GM18505 (cell line): Measurements from ENCODE around the gene ATXN10.

Experiments
- ATAC-seq: cut with Tn5 transposase; IDR thresholded peaks from one replicate; pipeline ENCODE4 v1.9.1; 2021; ENCODE audit not compliant: unreplicated experiment
- POLR2A ChIP-seq: IDR thresholded peaks from 4 replicates; pipeline ENCODE4 v1.6.1; 2011; ENCODE audit warnings: borderline replicate concordance; ENCODE audit not compliant: insufficient read depth, insufficient read length; ENCODE audit errors: extremely low read depth

ATXN10 gene

DNA sequence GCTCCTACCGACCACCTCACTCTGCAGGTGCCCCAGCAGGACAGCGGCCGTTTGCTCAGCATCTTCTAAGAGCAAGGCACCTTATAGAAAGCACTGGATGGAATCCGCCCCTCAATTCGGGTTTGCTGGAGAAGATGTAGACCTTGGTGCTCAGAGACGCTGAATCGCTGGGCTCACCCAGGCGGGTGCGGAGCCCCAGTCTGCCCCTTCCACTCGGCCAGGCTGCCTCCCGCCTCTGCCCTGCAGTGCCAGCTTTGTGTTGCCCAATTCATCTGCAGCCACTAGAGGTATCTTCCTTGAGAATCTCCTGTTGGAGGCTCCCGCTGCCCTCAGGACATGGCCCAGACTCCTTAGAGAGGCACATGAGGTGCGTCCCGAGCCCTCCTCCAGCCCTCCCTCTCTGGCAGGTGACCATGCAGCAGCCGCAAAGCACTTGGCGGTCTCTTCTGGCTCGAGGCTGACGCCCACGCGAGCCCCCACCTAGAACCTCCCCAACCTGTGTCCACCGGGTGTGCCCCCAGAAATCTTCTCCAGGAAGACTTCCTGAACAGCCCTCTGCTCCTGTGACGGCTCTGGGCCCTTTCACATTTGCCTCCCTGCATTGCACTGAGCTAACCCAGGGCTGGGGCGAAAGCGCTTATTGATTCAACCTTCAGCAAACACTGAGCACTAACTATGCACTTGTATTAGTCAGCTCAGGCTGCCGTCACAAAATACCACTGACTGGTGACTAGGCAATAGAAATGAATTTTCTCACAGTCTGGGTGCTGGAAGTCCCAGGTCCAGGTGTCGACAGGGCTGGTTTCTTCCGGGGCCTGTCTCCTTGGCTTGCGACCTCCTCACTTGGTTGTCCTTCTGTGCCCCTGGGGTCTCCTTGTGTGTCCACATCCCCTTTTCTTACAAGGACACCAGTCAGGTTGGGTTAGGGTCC, 187.9 kb downstream of the ATXN10 start:
- no peak for ATAC-seq
- TF ChIP-seq POLR2A = no peak

DNA sequence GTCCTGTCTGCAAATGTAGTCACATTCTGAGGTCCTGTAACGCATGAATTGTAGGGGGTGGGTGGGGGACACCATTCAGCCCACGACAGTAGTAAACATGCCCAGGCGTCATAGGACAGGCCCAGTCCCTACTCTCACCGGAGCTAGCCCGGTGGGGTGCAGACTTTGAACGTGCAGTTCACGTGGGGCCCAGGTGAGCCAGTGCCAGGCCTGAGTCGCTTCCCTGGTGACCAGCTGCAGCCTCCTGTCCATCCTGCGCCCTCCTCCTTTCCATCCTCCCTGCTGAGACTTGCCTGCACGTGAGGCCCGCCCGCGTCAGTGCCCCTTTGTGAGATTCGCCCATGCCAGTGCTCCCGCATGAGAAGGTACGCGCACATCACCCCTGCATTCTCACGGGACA, 188.6 kb downstream of the ATXN10 start:
- TF ChIP-seq POLR2A = no peak
- ATAC-seq = no peak

DNA sequence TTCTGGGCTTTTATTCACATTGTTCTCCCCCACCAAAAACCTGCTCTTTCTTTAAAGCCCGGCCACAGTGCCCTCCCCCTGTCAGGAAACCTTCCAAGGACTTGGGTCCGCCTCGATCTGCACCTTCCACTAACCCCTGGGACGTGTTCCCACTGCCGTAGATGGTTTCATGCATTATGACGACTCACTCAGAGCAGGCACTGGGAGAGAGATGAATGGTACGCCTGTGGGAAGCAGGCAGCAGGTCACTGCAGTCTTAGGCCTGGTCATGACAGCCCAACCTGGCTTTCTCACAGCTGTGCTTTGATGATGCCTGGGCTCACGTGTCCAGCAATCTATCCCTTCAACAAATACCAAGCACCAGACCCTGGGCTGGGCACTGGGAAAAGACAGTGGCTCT, 189.6 kb downstream of the ATXN10 start:
- TF ChIP-seq POLR2A = no peak
- no peak for ATAC-seq

GRCh38 chr22:45863981-45864751, 192.5 kb downstream of the ATXN10 start:
- no peak for ATAC-seq
- TF ChIP-seq POLR2A = no peak

- TF ChIP-seq POLR2A = no peak
- no peak for ATAC-seq
These were observed 193.4 kb downstream of the ATXN10 start for GRCh38 chr22:45864959-45865476.

DNA sequence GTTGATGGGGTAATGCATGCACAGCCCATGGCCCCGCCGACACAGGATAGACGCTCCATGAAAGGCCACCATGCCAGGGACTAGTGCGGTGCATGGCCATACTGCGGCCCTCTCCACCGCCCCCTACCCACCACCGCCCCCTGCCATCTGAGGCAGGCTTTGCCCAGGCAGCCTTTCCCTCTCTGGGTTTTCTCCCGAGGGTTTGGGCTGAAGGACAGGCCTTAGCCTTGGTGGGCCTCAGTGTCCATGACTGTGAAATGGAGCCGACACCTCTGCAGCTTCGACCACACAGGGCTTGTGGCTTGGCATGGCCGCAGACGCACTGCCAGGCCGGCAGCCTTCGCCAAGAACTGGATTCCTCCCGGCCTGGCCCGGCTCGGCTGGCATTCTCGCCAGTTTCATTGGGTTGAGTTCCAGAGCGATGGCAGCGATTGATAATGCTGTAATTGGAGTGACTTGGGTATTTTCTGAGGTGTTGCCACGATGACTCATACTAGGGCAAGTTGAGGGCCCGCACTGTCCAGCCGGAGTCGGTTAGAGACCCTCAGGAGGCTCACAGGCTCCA, 194.0 kb downstream of the ATXN10 start:
- no peak for TF ChIP-seq POLR2A
- ATAC-seq = no peak

- no peak for ATAC-seq
- TF ChIP-seq POLR2A = no peak
These were observed 194.6 kb downstream of the ATXN10 start for GRCh38 chr22:45866126-45866645.

DNA sequence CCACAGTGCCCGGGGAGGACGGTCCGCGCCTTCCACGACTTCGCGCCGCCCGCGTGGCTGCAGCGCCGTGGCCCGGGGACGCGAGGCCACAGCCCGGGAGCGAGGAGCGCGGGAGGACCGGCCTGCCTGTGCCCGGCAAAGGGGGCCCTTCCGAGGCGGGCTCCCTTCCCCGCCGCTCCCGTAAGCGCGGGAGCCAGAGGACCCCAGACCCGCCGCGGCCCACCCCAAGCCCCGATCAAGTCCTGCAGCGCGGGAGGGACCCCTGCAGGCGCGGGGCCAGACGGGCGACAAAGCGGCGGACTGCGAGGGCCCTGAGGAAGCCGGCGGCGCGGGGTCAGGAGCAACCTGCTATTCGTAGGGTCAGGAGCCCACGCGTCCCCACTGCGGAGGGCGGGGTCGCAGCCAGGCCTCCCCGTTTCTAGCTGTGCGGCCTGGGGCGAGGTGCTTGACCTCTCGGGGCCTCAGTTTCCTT, 195.0 kb downstream of the ATXN10 start:
- no peak for ATAC-seq
- TF ChIP-seq POLR2A = no peak

GRCh38 chr22:45867118-45867905, 195.7 kb downstream of the ATXN10 start:
- no peak for ATAC-seq
- TF ChIP-seq POLR2A = no peak

DNA sequence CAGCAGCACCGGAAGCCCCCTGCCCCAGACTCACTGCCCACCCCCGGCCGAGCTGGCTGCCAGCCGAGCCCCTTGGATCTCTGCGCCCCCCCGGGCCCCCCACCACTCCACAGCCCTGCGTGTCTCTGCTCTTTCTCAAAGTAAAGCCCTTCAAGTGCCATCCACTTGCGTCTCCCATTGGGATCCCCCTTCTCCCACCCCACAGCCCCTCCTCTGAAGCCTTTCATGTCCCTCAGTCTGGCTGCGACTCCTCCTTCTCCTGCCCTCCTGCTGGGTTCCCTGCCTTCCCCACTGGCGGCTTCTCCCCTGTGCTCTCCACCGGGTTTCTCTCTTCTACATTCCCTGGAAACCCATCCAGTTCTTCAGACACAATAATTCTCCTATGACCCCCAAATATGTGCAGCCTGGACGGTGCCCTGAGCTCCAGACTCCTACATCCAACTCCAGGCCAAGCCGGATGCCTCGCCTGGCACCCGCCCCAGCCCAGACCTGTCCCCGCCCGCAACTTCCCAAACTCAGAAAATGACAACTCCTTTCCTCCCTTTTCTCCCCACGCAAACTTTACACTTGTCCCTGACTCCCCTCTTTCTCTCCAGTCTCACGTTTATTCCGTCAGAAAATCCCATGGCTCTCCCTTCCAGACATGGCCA, 196.4 kb downstream of the ATXN10 start:
- TF ChIP-seq POLR2A = no peak

GRCh38 chr22:45868571-45869339, 197.1 kb downstream of the ATXN10 start:
- no peak for ATAC-seq
- no peak for TF ChIP-seq POLR2A

More for the DNA sequence above, 196.4 kb downstream of the ATXN10 start:
- no peak for ATAC-seq

- no peak for TF ChIP-seq POLR2A
- no peak for ATAC-seq
These were observed 197.8 kb downstream of the ATXN10 start for GRCh38 chr22:45869340-45869847.

GRCh38 chr22:45870011-45870410, 198.4 kb downstream of the ATXN10 start:
- ATAC-seq = no peak
- TF ChIP-seq POLR2A = no peak
